KBM-7 (cell line): Measurements from ENCODE around the gene CCDC69.

ENCODE experiments used
- DNase-seq: peaks from one replicate; pipeline ENCODE4 v3.0.0-alpha.2; 2015
- in situ Hi-C: fragments of 300-500 bp; cut with MboI; formaldehyde crosslinking; loops from 2 replicates; pipeline ENCODE4 v1.14.3; 2020; ENCODE audit warnings: low sequenced_read_pairs, low pct_unique_long_range_greater_than_20kb, mixed read lengths

Gene CCDC69

GRCh38 chr5:151134228-151134627, 89.7 kb downstream of the CCDC69 start:
- DNase-seq, result no peak
- in situ Hi-C loops, result no loop called here

DNA sequence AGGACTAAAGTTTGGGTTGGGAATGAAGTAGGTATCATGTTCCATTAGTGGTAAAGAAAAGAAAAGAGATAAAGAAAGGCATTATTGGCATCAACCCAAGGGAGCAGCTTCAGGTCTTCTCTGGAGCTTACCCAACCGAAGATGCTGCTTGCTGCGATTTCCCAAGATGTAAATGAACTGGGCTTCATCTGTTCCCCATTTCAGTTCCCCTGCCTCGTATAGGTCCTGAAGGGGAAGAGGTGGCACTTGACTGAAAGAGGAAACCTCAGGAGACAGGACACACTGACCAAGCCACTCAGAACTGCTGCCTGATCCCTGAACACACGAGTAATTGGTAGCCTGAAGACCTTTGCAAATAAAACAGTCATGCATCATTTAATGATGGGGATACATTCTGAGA, 90.9 kb downstream of the CCDC69 start:
- in situ Hi-C loops, result no loop called here
- no peak for DNase-seq
